Measurements from ENCODE around the gene ARRDC3. TPM values are rescaled to one million over a fixed set of nuclear protein-coding genes. Genes with fewer than 3 reads are reported as not detected.
"Not testable (repeated sequence)": the region's sequence is repeated elsewhere in the genome, so short reads cannot be mapped to it uniquely, and the experiment has no call there.

The ARRDC3 gene
- total and polyA plus RNA-seq, 2 donors (not counting 3 experiments of a cell fraction or from before 2014, with no cell fraction given), result 12.4 to 43.1 TPM

DNA sequence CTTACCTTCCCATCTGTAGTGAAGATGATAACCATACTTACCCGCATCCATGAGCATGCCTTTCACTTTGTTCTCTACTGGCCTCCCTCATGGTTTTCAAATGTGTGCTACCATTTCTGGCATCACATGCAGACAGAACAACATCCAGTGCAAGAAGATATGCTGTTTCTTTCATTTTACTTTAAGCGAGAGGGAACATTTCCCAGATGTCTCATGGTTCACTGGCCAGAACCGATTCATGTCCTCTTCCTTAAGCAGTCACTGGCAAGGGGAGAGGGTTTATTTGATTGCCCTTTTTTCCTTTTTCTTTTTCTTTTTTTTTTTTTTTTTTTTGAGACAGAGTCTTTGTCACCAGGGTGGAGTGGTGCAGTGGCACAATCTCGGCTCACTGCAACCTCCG is 37.7 kb downstream of the ARRDC3 start:
- Histone ChIP-seq H3K27me3 (ENCODE audit: control insufficient read depth in 2 of 2, insufficient read depth in 2 of 2, low read length in 2 of 2) (peaks cover 0 to 2% of the 10 kb centered on the region in 2 experiments), H3K4me2 (ENCODE audit: insufficient read depth, low read length) (no peak overlapping the region), H3K79me2 (ENCODE audit: control insufficient read depth, insufficient read depth, low read length) (no peaks in the 10 kb centered on the region), H3K27ac (ENCODE audit: insufficient read depth, low read depth, low read length) (no peak overlapping the region), H2AFZ (ENCODE audit: low read depth, low read length) (no peak overlapping the region), H3K9ac (replicated peaks; ENCODE audit: extremely low read depth, insufficient read depth, low read length) (no peak overlapping the region), H3K9me1 (replicated peaks; ENCODE audit: control insufficient read depth, extremely low read depth, insufficient read depth, low read length) (no peaks in the 10 kb centered on the region), H4K20me1 (replicated peaks; ENCODE audit: control insufficient read depth, extremely low read depth, insufficient read depth, low read length) (no peaks in the 10 kb centered on the region), H3K4me1 (ENCODE audit: control insufficient read depth, extremely low read depth, insufficient read depth, low read length) (no peaks in the 10 kb centered on the region), H3K4me3 (replicated peaks in 1 of 3; ENCODE audit: insufficient read depth in 1 of 3, low read depth in 1 of 3, low read length in 3 of 3) (no peak overlapping the region), H3K9me3 (replicated peaks; ENCODE audit: control insufficient read depth, insufficient read depth, low read length) (no peaks in the 10 kb centered on the region), H3K36me3 (ENCODE audit: control insufficient read depth in 2 of 2, extremely low read depth in 1 of 2, insufficient read depth in 2 of 2, low read length in 2 of 2) (no peaks in the 10 kb centered on the region)
- no peak for TF ChIP-seq JUN (IDR thresholded peaks at IDR 0.05; ENCODE audit: borderline replicate concordance, insufficient read depth, insufficient read length, low read depth)
- no peak for TF ChIP-seq POLR2A (IDR thresholded peaks at IDR 0.05; ENCODE audit: low read depth, low read length)
- TF ChIP-seq GATA2 (IDR thresholded peaks at IDR 0.05; ENCODE audit: insufficient read depth, insufficient read length, low read depth, low read length), result no peak
- TF ChIP-seq MYC (IDR thresholded peaks at IDR 0.05; ENCODE audit: low read depth, low read length), result no peak
- no peak for TF ChIP-seq EZH2 (IDR thresholded peaks at IDR 0.05; ENCODE audit: borderline replicate concordance, low read depth, low read length, severe bottlenecking)
- no peak for TF ChIP-seq POLR2AphosphoS5 (IDR thresholded peaks at IDR 0.05; ENCODE audit: insufficient read depth, low read depth, low read length)
- TF ChIP-seq, protein P1, sequence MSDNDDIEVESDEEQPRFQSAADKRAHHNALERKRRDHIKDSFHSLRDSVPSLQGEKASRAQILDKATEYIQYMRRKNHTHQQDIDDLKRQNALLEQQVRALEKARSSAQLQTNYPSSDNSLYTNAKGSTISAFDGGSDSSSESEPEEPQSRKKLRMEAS (IDR thresholded peaks at IDR 0.05; ENCODE audit: insufficient read depth, insufficient read length), result no peak
- TF ChIP-seq, protein P2, sequence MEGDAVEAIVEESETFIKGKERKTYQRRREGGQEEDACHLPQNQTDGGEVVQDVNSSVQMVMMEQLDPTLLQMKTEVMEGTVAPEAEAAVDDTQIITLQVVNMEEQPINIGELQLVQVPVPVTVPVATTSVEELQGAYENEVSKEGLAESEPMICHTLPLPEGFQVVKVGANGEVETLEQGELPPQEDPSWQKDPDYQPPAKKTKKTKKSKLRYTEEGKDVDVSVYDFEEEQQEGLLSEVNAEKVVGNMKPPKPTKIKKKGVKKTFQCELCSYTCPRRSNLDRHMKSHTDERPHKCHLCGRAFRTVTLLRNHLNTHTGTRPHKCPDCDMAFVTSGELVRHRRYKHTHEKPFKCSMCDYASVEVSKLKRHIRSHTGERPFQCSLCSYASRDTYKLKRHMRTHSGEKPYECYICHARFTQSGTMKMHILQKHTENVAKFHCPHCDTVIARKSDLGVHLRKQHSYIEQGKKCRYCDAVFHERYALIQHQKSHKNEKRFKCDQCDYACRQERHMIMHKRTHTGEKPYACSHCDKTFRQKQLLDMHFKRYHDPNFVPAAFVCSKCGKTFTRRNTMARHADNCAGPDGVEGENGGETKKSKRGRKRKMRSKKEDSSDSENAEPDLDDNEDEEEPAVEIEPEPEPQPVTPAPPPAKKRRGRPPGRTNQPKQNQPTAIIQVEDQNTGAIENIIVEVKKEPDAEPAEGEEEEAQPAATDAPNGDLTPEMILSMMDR (IDR thresholded peaks at IDR 0.05; ENCODE audit: extremely low read depth in 1 of 2, insufficient read depth in 1 of 2, low read depth in 1 of 2, low read length in 2 of 2), result no peak
- TF ChIP-seq FOS (IDR thresholded peaks at IDR 0.05; ENCODE audit: borderline replicate concordance, insufficient read depth, low read length), result no peak
- ChIA-PET CTCF (no interaction called here), POLR2A (interaction anchor here (0.6 kb wide), 1 partner anchor 14 kb away, joined by 4 read pairs; no protein-coding TSS in a partner anchor)
- DNase-seq (ENCODE audit: low read depth, low spot score) (no peak), FAIRE-seq (no peak)
- dilution Hi-C loops (cut with MboI; ENCODE audit: extremely low pct_ligation_motif_present, low sequenced_read_pairs), result no loop called here
- intact Hi-C loops (cut with micrococcal nuclease), result no loop called here
- no TSS peak for BruUV-seq (replicated peaks)

DNA sequence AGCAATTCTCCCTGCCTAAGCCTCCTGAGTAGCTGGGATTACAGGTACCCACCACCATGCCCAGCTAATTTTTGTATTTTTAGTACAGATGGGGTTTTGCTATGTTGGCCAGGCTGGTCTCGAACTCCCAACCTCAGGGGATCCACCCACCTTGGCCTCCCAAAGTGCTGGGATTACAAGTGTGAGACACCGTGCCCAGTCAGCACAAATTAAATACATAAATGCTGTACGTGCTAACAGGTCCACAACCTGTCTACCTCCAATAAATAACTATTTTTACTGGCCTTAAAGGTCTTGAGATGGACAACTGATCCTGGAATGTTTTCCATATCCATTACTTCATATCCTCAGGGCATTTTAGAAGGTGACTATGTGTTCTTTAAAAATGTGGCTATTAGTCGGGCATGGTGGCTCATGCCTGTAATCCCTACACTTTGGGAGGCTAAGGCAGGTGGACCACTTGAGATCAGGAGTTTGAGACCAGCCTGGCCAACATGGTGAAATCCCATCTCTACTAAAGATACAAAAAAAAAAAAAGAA is 38.4 kb downstream of the ARRDC3 start:
- H4K20me1 ChIP-seq (replicated peaks; ENCODE audit: control insufficient read depth, extremely low read depth, insufficient read depth, low read length); DNase-seq (ENCODE audit: low read depth, low spot score); H3K4me1 ChIP-seq (ENCODE audit: control insufficient read depth, extremely low read depth, insufficient read depth, low read length); intact Hi-C loops (cut with micrococcal nuclease); FAIRE-seq; H3K4me3 ChIP-seq (replicated peaks in 1 of 3; ENCODE audit: insufficient read depth in 1 of 3, low read depth in 1 of 3, low read length in 3 of 3); H3K36me3 ChIP-seq (ENCODE audit: control insufficient read depth in 2 of 2, extremely low read depth in 1 of 2, insufficient read depth in 2 of 2, low read length in 2 of 2); dilution Hi-C loops (cut with MboI; ENCODE audit: extremely low pct_ligation_motif_present, low sequenced_read_pairs); H3K27ac ChIP-seq (ENCODE audit: insufficient read depth, low read depth, low read length); H3K9ac ChIP-seq (replicated peaks; ENCODE audit: extremely low read depth, insufficient read depth, low read length); H2AFZ ChIP-seq (ENCODE audit: low read depth, low read length); H3K4me2 ChIP-seq (ENCODE audit: insufficient read depth, low read length); POLR2A ChIA-PET; CTCF ChIA-PET; H3K9me3 ChIP-seq (replicated peaks; ENCODE audit: control insufficient read depth, insufficient read depth, low read length); H3K79me2 ChIP-seq (ENCODE audit: control insufficient read depth, insufficient read depth, low read length); BruUV-seq (replicated peaks); H3K9me1 ChIP-seq (replicated peaks; ENCODE audit: control insufficient read depth, extremely low read depth, insufficient read depth, low read length); H3K27me3 ChIP-seq (ENCODE audit: control insufficient read depth in 2 of 2, insufficient read depth in 2 of 2, low read length in 2 of 2): not testable (repeated sequence)
